Progenitor cell of endocrine pancreas (in vitro differentiated cells): ENCODE data around the gene PGD. TPM values are rescaled to one million over a fixed set of nuclear protein-coding genes. Genes with fewer than 3 reads are reported as not detected.

Source experiments
- DNase-seq: peaks from one replicate; pipeline ENCODE4 v3.0.0; 2021; ENCODE audit warnings: low spot score; ENCODE audit not compliant: unreplicated experiment
- H3K27ac Mint-ChIP-seq: 2 replicates; pipeline ENCODE4 v1.8.0; 2021; ENCODE audit warnings: mild to moderate bottlenecking, moderate library complexity, mixed read lengths
- H3K27me3 Mint-ChIP-seq: 2 replicates; pipeline ENCODE4 v1.8.0; 2021; ENCODE audit warnings: mixed read lengths
- H3K36me3 Mint-ChIP-seq: 2 replicates; pipeline ENCODE4 v1.8.0; 2022; ENCODE audit warnings: mixed read lengths; ENCODE audit not compliant: insufficient read depth
- H3K4me1 Mint-ChIP-seq: 2 replicates; pipeline ENCODE4 v1.8.0; 2021; ENCODE audit warnings: low read depth, mixed read lengths
- H3K4me3 Mint-ChIP-seq: 2 replicates; pipeline ENCODE4 v1.8.0; 2021; ENCODE audit warnings: low read depth, mild to moderate bottlenecking, moderate library complexity, mixed read lengths
- H3K9me3 Mint-ChIP-seq: 2 replicates; pipeline ENCODE4 v1.8.0; 2021; ENCODE audit warnings: low read depth, mixed read lengths
- long read RNA-seq: library from polyadenylated mRNA; unstranded; transcript quantifications from one replicate; pipeline ENCODE4 v2.0.0, GENCODE V29; 2020
- total RNA-seq: library from RNA; stranded (reverse); gene quantifications from 2 replicates; pipeline ENCODE4 v1.2.1, GENCODE V29; 2021
- TF ChIP-seq, protein P1 (sequence below): fragments of 200-600 bp; sonication (generic); IDR thresholded peaks from one replicate; pipeline ENCODE4 v1.5.0; 2021; ENCODE audit warnings: antibody characterized with exemption, mild to moderate bottlenecking; ENCODE audit not compliant: unreplicated experiment

Gene PGD
- total RNA-seq = 254 and 263 TPM in 2 replicates
- long read RNA-seq, transcript PGD-201 (13 exons, 1,885 nt) = major isoform, 1,445 of 1,570 reads
- long read RNA-seq, transcript PGD-206 (2 exons, 462 nt) = minor isoform, 5 of 1,570 reads
- long read RNA-seq, partial matches to known transcripts = 46 of 1,570 reads
- long read RNA-seq, other reads (novel, unspliced or antisense) = 74 of 1,570 reads

DNA sequence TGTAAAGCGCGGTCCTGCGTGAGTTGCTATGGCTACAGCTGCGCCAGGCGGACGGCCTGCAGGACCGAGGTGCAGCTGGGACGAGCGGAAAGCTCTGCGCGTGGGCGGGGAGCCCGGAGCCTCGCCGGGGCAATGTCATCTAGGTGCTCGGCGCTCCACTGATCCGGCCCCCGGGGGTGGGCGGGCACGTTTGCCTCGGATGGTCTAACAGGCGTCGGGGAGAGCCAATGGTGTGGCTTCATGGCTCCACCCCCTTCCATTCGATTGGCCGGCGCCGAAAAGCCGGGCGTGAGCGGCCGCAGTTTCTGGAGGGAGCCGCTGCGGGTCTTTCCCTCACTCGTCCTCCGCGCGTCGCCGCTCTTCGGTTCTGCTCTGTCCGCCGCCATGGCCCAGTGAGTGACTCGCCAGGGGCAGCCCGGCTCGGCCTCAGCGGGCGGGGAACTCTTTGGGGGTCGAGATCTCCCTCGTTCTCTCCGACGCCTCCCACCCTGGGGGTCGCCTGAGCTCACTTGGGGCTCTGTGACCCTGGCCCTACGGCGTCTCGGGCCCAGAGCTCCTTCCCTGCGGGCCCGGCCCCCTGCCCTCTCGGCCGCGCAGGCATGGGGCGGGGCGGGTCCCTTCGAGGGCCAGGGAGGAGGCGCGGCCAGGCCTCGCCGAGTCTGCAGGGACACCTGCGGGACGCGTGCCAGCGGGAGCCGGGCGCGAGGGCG lies at the start of gene PGD:
Gene PGD, plus strand, starts transcription at position 331 of the 710 bp plus-strand sequence. Its CDS starts 54 bp downstream, at position 385.
- H3K27ac Mint-ChIP-seq = peak within 1 kb of the TSS; percentile 94
- no peaks in the 10 kb centered on the region for H3K27me3 Mint-ChIP-seq

DNA sequence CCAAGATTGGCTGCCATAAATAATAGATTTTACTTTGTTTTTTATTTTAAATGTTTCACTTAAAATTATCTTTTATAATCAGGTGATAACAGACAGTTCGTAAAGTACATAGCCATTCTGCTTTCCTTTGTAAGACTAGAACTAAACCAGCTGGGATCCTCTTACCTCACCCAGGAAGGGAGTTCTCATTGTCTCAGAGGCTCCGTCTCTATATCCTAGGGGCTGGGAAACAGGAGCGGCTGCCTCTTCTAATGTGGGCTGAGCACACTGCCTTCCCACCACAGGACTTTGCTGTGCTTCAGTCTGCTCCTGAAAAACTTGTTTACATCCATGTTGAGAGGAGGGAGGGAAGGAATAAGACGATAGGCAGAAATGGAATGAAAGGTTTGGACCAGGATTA lies 45.6 kb upstream of the PGD start:
- Mint-ChIP-seq H3K4me1 (no peaks in the 10 kb centered on the region), H3K36me3 (peaks cover 20% of the 10 kb centered on the region), H3K4me3 (no peak overlapping the region), H3K9me3 (no peaks in the 10 kb centered on the region), H3K27ac (peak overlapping the region; percentile 24), H3K27me3 (no peaks in the 10 kb centered on the region)
- TF ChIP-seq, protein P1, sequence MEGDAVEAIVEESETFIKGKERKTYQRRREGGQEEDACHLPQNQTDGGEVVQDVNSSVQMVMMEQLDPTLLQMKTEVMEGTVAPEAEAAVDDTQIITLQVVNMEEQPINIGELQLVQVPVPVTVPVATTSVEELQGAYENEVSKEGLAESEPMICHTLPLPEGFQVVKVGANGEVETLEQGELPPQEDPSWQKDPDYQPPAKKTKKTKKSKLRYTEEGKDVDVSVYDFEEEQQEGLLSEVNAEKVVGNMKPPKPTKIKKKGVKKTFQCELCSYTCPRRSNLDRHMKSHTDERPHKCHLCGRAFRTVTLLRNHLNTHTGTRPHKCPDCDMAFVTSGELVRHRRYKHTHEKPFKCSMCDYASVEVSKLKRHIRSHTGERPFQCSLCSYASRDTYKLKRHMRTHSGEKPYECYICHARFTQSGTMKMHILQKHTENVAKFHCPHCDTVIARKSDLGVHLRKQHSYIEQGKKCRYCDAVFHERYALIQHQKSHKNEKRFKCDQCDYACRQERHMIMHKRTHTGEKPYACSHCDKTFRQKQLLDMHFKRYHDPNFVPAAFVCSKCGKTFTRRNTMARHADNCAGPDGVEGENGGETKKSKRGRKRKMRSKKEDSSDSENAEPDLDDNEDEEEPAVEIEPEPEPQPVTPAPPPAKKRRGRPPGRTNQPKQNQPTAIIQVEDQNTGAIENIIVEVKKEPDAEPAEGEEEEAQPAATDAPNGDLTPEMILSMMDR = no peak
- DNase-seq = no peak

More for the DNA sequence above, at the start of gene PGD:
- Mint-ChIP-seq H3K9me3 (peaks cover 4% of the 10 kb centered on the region), H3K4me1 (peaks cover 14% of the 10 kb centered on the region), H3K36me3 (peaks cover 12% of the 10 kb centered on the region), H3K4me3 (peak within 1 kb of the TSS; percentile 95)
- TF ChIP-seq, protein P1 = no peak
- DNase-seq = peak; percentile 97

DNA sequence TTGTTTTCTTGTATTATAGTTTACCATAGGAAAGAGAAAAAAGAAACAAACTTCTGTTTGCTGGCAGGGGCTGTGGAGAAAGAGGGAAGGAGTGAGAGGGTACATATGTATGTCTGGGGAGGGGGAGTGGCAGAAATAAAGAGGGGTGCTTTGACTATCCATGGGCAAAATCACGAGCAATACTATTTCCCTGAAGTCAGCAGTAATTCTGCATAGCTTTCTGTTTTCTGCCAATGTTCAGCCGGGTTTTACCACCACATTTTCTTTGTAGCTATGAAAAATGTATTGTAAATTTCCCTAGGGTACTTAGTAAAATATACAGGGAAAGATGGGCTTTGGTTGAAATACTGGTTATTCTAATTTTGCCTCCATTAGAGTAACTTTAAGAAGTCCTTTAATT lies 45.2 kb upstream of the PGD start:
- TF ChIP-seq, protein P1 = no peak

DNA sequence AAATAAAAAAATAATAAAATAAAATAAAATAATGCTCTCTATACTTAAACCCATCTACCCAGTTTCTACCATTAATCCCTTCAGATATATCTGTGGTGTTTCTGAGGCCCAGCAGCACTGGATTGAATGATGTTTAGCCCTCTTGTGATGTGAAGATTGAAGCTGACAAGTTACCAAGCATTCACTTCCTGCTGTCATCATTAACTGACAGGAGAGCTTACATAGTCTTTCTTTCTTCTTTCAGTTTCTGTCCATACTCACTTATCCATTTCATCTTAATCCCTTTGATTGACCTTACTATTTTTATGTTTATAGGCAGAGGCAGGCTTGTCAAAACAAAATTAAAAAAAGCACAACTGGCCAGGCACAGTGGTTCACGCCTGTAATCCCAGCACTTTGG lies 38.8 kb upstream of the PGD start:
- H3K4me3 Mint-ChIP-seq = no peak overlapping the region
- no peaks in the 10 kb centered on the region for H3K4me1 Mint-ChIP-seq
- H3K27me3 Mint-ChIP-seq = no peaks in the 10 kb centered on the region
- H3K36me3 Mint-ChIP-seq = peaks cover 18% of the 10 kb centered on the region
- H3K27ac Mint-ChIP-seq = peak overlapping the region; percentile 59
- no peak for DNase-seq
- TF ChIP-seq, protein P1 = no peak
- H3K9me3 Mint-ChIP-seq = no peaks in the 10 kb centered on the region

More for the DNA sequence above, 45.2 kb upstream of the PGD start:
- Mint-ChIP-seq H3K36me3 (peaks cover 17% of the 10 kb centered on the region), H3K4me1 (no peaks in the 10 kb centered on the region), H3K4me3 (no peak overlapping the region), H3K9me3 (no peaks in the 10 kb centered on the region), H3K27ac (peak overlapping the region; percentile 24), H3K27me3 (no peaks in the 10 kb centered on the region)
- DNase-seq = no peak

DNA sequence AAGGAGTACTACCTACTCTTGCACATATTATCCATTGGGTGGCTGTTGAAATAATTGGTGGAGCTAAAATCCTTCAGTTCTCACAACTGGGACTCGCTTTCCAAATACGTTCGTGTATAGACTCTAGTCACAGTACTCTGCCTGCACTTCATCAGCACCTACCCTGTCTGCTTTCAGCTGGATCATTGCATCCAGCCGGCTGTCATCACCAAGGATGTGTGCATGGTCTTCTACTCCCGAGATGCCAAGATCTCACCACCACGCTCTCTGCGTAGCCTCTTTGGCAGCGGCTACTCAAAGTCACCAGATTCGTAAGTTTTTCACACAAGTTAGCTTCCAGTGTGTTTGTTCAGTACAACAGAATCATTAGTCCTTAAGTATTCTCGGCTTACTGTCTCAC lies 37.3 kb upstream of the PGD start:
- TF ChIP-seq, protein P1 = no peak
- H3K4me1 Mint-ChIP-seq = no peaks in the 10 kb centered on the region
- no peaks in the 10 kb centered on the region for H3K27me3 Mint-ChIP-seq
- no peak overlapping the region for H3K27ac Mint-ChIP-seq
- no peak overlapping the region for H3K4me3 Mint-ChIP-seq
- no peaks in the 10 kb centered on the region for H3K9me3 Mint-ChIP-seq
- H3K36me3 Mint-ChIP-seq = peaks cover 24% of the 10 kb centered on the region
- DNase-seq = no peak
